B cell (primary cell): Measurements from ENCODE around the gene IRF9. TPM values are rescaled to one million over a fixed set of nuclear protein-coding genes. Genes with fewer than 3 reads are reported as not detected.

ENCODE experiments used
- ATAC-seq: fragments of 200-7000 bp; cut with Tn5 transposase; one replicate; pipeline ENCODE4 v1.10.0; 2021; ENCODE audit warnings: low read depth, mild to moderate bottlenecking, moderate number of reproducible peaks, moderate library complexity
- CTCF ChIA-PET: fragments of 350-600 bp; sonication (Branson Sonifier 250); formaldehyde crosslinking; loops from one replicate; lab custom pipeline; 2021; ENCODE audit warnings: antibody characterized with exemption, inconsistent platforms; lab: Charles Lee
- POLR2A ChIA-PET: fragments of 350-600 bp; sonication (Branson Sonifier 250); formaldehyde crosslinking; loops from one replicate; lab custom pipeline; 2021; ENCODE audit warnings: antibody characterized with exemption; lab: Charles Lee
- DNase-seq: peaks from one replicate; pipeline ENCODE4 v3.0.0; 2013
- H2AFZ ChIP-seq: 2 replicates; pipeline ENCODE4 v1.6.1; 2012; ENCODE audit warnings: mild to moderate bottlenecking, low read depth, low read length; ENCODE audit not compliant: insufficient read depth, poor library complexity, severe bottlenecking
- H3K27ac ChIP-seq, 2 donors: 1 replicate in 1 of 2; 2 replicates in 1 of 2; pipeline ENCODE4 v1.5.1; 2012 to 2013; ENCODE audit warnings: low read length in 2 of 2, mild to moderate bottlenecking in 2 of 2, moderate library complexity in 1 of 2
- H3K27me3 ChIP-seq, 4 experiments: fragments of 200-600 bp in 1 of 4; sonication (generic) in 1 of 4; replicated peaks in 1 of 4; 1 replicate in 2 of 4; 2 replicates in 2 of 4; pipeline versions ENCODE4 v1.6.1 to v1.7.0; 2013 to 2016; ENCODE audit warnings: low read length in 3 of 4, mild to moderate bottlenecking in 2 of 4, mixed read lengths in 1 of 4, moderate library complexity in 1 of 4; ENCODE audit not compliant: insufficient read depth in 4 of 4, control insufficient read depth in 3 of 4; ENCODE audit errors: control extremely low read depth in 1 of 4
- H3K36me3 ChIP-seq, 2 experiments: replicated peaks in 1 of 2; 1 replicate in 1 of 2; 2 replicates in 1 of 2; pipeline versions ENCODE4 v1.6.1 to v1.7.1; 2013; ENCODE audit warnings: low read length in 1 of 2; ENCODE audit not compliant: insufficient read depth in 2 of 2, control insufficient read depth in 1 of 2; ENCODE audit errors: control extremely low read depth in 1 of 2, extremely low read depth in 1 of 2
- H3K4me1 ChIP-seq, 2 donors: fragments of 200-600 bp in 1 of 2; sonication (generic) in 1 of 2; 1 replicate in 1 of 2; 2 replicates in 1 of 2; pipeline versions ENCODE4 v1.5.1 to v1.6.1; 2013 to 2017; ENCODE audit warnings: low read length in 2 of 2; ENCODE audit not compliant: control insufficient read depth in 2 of 2, insufficient read depth in 2 of 2
- H3K4me2 ChIP-seq: replicated peaks from 2 replicates; pipeline ENCODE3; 2012; ENCODE audit warnings: mild to moderate bottlenecking, low read depth, low read length; ENCODE audit not compliant: poor library complexity, severe bottlenecking
- H3K4me3 ChIP-seq, 5 experiments: fragments of 200-600 bp in 1 of 5; sonication (generic) in 1 of 5; 1 replicate in 3 of 5; 2 replicates in 2 of 5; pipeline versions ENCODE4 v1.5.1 to v1.7.0; 2011 to 2016; ENCODE audit warnings: low read length in 4 of 5, mild to moderate bottlenecking in 4 of 5, low read depth in 2 of 5, control low read depth in 1 of 5, moderate library complexity in 1 of 5; ENCODE audit not compliant: insufficient read depth in 1 of 5; ENCODE audit errors: control extremely low read depth in 1 of 5, extremely low read depth in 1 of 5
- H3K79me2 ChIP-seq: fragments of 200-600 bp; sonication (generic); one replicate; pipeline ENCODE4 v1.6.0; 2016; ENCODE audit warnings: low read length; ENCODE audit not compliant: control insufficient read depth, insufficient read depth
- H3K9ac ChIP-seq: fragments of 200-600 bp; sonication (generic); 2 replicates; pipeline ENCODE4 v1.6.1; 2017; ENCODE audit warnings: mild to moderate bottlenecking, low read length, moderate library complexity
- H3K9me3 ChIP-seq, 3 donors: one replicate each; pipeline versions ENCODE4 v1.6.1 to v1.7.1; 2013; ENCODE audit warnings: low read length in 2 of 3; ENCODE audit not compliant: control insufficient read depth in 2 of 3, insufficient read depth in 1 of 3; ENCODE audit errors: control extremely low read depth in 1 of 3
- H4K20me1 ChIP-seq: 2 replicates; pipeline ENCODE4 v1.6.0; 2012; ENCODE audit warnings: mild to moderate bottlenecking, low read length; ENCODE audit not compliant: insufficient read depth, control insufficient read depth, poor library complexity, severe bottlenecking
- H3K27ac Mint-ChIP-seq: one replicate; pipeline ENCODE4 v1.8.0; 2021; ENCODE audit warnings: mixed read lengths
- H3K27me3 Mint-ChIP-seq: one replicate; pipeline ENCODE4 v1.8.0; 2021; ENCODE audit warnings: mixed read lengths
- H3K4me1 Mint-ChIP-seq: one replicate; pipeline ENCODE4 v1.8.0; 2021; ENCODE audit warnings: mixed read lengths
- H3K4me3 Mint-ChIP-seq: one replicate; pipeline ENCODE4 v1.8.0; 2021; ENCODE audit warnings: mixed read lengths
- H3K9me3 Mint-ChIP-seq: one replicate; pipeline ENCODE4 v1.8.0; 2022; ENCODE audit warnings: mixed read lengths; ENCODE audit not compliant: insufficient read depth
- CTCF ChIP-seq: fragments of 200-600 bp; IDR thresholded peaks from one replicate; pipeline ENCODE4 v1.8.0; 2022; ENCODE audit warnings: antibody characterized with exemption, mild to moderate bottlenecking
- EZH2 ChIP-seq: IDR thresholded peaks from 2 replicates; pipeline ENCODE4 v1.6.1; 2012; ENCODE audit warnings: borderline replicate concordance, low read depth, mild to moderate bottlenecking, moderate library complexity, low read length; ENCODE audit not compliant: insufficient read depth, poor library complexity, severe bottlenecking
- WGBS: methylation state at CpG from one replicate; pipeline ENCODE4 v1.1.5; 2013; ENCODE audit warnings: missing lambda C conversion rate; ENCODE audit not compliant: insufficient coverage; 5-methylcytosine and 5-hydroxymethylcytosine counted together
- intact Hi-C: fragments of 100-400 bp; cut with micrococcal nuclease; formaldehyde crosslinking; loops from one replicate; pipeline ENCODE4 v1.10.0; 2022
- polyA plus RNA-seq: library from polyadenylated mRNA; depleted of rRNA; stranded (reverse); fragments of >200 nt; gene quantifications from 2 replicates; pipeline ENCODE4 v1.2.3, GENCODE V29; 2012
- total RNA-seq, 2 donors: library from RNA; stranded (reverse); fragments of 120-200 nt in 1 of 2; gene quantifications; 1 replicate in 1 of 2; 2 replicates in 1 of 2; pipeline versions ENCODE4 v1.2.3 to v1.2.4, GENCODE V29; 2013 to 2022

IRF9 gene
- total and polyA plus RNA-seq, 2 donors (not counting 1 experiment from before 2014, with no cell fraction given), result 191 to 269 TPM

GRCh38 chr14:24146978-24147760 lies 13.9 kb upstream of the IRF9 start, which contains the start of gene RNF31:
Gene RNF31 (plus strand): TSS chr14:24147498. CDS start chr14:24147699, 201 bp downstream.
- ATAC-seq, result peak; percentile 84
- intact Hi-C loops, result loop anchor here (1.0 to 10.0 kb wide), 13 partner anchors 11 to 1052 kb away; partner anchors contain the start of genes ACIN1, C14orf119, CHMP4A and DCAF11

More at GRCh38 chr14:24146978-24147760, 13.9 kb upstream of the IRF9 start, which contains the start of gene RNF31:
- POLR2A ChIA-PET, result interaction anchor here (0.6 to 4.1 kb wide), 16 partner anchors 9 to 285 kb away, joined by 3 to 43 read pairs (median 4); partner anchors contain the start of genes CHMP4A, DCAF11, IRF9 and NRL
- CTCF ChIA-PET, result interaction anchor here (0.6 to 6.2 kb wide), 15 partner anchors 11 to 587 kb away, joined by 3 to 62 read pairs (median 5); partner anchors contain the start of genes DCAF11, IRF9, MDP1 and NRL
- no peaks in the 10 kb centered on the region for H3K27me3 ChIP-seq
- H3K27ac ChIP-seq, result peak within 1 kb of the TSS; percentile 77 to 90
- peak within 1 kb of the TSS; percentile 83 for H3K9ac ChIP-seq
- peaks cover 2 to 58% of the 10 kb centered on the region in 2 experiments for H3K36me3 ChIP-seq
- H3K27ac Mint-ChIP-seq, result peak within 1 kb of the TSS; percentile 95
- H3K9me3 ChIP-seq, result no peaks in the 10 kb centered on the region
- WGBS, result under 1% methylated on average over 55 of the region's 57 CpGs
- H3K4me1 ChIP-seq, result peaks cover 21 to 35% of the 10 kb centered on the region in 2 donors
- peaks cover 45% of the 10 kb centered on the region for H4K20me1 ChIP-seq
- H3K79me2 ChIP-seq, result peaks cover 85% of the 10 kb centered on the region
- H3K4me1 Mint-ChIP-seq, result peaks cover 50% of the 10 kb centered on the region
- H3K4me3 ChIP-seq, result peak within 1 kb of the TSS; percentile 83 to 95 (median 94)
- peak within 1 kb of the TSS; percentile 83 for H2AFZ ChIP-seq
- peak within 1 kb of the TSS; percentile 95 for H3K4me3 Mint-ChIP-seq
- DNase-seq, result peak; percentile 98
- H3K9me3 Mint-ChIP-seq, result no peaks in the 10 kb centered on the region
- no peaks in the 10 kb centered on the region for H3K27me3 Mint-ChIP-seq
- peak within 1 kb of the TSS; percentile 90 for H3K4me2 ChIP-seq
- TF ChIP-seq CTCF (no peak), EZH2 (no peak)
